HG02973 (cell line): ENCODE measurements around the gene KCNC3.
A peak's percentile ranks its signal among the peaks of the same experiment; 100 is the strongest.

ENCODE experiments used
- ATAC-seq: cut with Tn5 transposase; IDR thresholded peaks from one replicate; pipeline ENCODE4 v1.9.1; 2021; ENCODE audit warnings: moderate library complexity; ENCODE audit not compliant: unreplicated experiment

Gene KCNC3

DNA sequence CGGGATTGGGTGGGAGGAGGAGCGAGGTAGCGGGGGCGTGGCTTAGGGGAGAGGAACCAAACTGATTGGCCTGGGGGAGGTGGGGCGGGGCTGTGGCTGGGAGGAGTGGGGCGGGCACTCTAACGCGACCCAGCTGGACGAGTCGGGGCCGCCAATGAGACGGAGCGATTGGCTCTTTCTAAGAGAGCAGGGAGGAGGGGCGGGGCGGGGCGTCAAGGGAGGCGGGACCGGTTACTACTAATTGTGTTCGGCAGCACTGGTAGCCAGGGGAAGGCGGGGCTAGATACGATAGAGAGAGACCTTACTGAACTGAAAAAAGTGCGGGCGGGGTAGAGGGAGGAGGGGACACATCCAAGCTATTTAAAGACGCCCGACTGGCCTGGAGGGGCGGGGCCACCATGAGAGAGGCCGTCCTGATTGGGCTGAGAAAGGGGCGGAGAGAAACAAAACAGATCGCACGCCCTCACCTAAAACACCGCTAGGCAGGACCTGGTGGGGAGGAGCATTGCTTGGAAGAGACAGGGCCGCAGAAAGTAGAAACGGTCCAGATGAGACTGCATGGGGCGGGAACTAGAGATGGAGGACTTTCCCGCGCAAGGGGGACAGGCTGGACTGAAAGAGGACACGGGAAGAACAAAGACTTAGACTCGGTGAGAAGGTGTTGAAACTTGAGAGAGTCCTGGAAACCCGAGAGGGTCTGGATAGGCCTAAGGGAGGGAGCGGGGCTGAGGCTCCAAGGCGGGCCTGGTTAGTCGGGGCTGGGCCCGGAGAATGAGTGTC is at the start of gene KCNC3:
Gene KCNC3 (minus strand): TSS at position 232 of the 780 bp plus-strand sequence. CDS start 295 bp downstream, outside the sequence.
- peak; percentile 42 for ATAC-seq

DNA sequence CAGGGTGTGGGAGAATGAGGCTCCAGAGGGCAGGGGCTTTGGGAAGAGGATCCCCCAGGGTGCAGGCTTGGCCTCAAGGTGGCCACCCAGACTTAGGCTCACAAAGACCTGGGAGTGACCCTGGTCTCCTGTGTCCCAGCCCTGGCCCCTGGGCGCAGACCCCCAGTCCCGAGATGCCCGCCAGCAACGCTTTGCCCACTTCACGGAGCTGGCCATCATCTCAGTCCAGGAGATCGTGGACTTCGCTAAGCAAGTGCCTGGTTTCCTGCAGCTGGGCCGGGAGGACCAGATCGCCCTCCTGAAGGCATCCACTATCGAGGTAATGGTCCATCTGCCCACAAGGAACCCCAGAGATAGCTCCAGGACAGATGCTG is 49.7 kb upstream of the KCNC3 start:
- no peak for ATAC-seq

DNA sequence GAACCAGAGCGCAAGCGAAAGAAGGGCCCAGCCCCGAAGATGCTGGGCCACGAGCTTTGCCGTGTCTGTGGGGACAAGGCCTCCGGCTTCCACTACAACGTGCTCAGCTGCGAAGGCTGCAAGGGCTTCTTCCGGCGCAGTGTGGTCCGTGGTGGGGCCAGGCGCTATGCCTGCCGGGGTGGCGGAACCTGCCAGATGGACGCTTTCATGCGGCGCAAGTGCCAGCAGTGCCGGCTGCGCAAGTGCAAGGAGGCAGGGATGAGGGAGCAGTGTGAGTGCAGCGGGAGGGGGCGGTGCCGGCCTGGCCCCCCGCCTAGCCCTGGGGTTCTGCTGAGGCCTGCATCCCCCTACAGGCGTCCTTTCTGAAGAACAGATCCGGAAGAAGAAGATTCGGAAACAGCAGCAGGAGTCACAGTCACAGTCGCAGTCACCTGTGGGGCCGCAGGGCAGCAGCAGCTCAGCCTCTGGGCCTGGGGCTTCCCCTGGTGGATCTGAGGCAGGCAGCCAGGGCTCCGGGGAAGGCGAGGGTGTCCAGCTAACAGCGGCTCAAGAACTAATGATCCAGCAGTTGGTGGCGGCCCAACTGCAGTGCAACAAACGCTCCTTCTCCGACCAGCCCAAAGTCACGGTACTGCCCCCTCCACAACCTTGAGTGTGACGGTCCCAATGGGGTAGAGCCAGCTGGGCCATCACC is 49.1 kb upstream of the KCNC3 start:
- ATAC-seq: no peak

DNA sequence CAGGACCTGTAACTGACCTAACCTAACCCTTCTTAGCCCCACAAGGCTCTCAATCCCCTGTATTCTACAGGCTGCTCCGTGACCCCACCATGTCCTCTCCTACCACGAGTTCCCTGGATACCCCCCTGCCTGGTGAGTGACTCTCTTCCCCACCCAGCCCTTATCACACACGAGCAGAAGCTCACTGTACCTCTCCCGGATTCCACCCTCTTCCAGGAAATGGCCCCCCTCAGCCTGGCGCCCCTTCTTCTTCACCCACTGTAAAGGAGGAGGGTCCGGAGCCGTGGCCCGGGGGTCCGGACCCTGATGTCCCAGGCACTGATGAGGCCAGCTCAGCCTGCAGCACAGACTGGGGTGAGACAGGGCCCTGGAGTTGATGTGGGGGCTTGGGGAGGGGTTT is 48.3 kb upstream of the KCNC3 start:
- ATAC-seq: no peak

DNA sequence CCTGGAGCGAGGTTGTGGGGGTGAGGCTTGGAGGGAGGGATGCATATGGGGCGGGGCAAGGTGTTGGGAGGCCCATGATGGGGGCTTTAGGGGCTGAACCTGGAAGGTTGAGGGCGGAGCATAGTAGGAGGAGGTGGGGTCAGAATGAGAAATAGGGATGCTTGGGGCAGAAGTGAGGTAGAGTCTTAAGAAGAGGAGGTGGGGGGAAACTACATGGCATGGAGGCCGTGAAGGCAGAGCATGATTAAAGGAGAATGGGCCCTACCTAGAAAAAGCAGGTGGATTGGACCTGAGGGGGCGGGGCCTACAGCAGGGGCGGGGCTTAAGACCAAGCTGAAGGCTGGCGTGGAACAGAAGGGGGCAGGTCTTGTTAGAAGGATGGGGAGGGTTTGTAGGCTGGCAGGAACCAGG is 47.9 kb upstream of the KCNC3 start:
- no peak for ATAC-seq

DNA sequence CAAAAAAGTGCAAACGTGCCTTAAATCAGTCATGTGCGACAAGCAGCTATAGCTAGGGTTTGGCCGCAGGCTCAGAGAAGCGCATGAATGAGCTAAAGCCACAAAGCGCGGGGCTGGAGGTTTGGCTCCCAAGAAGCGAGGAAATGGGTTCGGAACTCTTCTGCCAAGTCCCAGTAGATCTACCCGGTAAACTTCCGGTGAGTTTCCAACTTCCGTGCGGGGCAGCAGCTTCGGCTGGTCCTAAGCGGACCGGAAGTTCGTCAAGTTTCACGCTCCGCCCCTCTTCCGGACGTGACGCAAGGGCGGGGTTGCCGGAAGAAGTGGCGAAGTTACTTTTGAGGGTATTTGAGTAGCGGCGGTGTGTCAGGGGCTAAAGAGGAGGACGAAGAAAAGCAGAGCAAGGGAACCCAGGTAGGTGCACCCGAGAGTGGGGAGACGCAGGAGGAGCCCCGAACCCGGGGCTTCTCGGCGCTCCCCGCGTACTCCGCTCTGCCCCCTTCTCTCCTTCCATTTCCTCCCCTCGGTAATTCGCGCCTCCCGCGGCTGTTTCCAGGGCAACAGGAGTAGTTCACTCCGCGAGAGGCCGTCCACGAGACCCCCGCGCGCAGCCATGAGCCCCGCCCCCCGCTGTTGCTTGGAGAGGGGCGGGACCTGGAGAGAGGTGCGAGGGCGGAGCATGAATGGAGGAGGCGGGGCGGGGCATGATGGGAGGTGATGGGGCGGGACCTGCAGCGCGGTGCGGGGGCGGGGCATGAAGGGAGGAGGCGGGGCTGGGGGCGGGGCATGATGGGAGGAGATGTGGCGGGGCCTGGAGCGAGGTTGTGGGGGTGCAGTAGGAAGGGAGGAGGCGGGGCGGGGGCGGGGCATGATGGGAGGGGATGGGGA is 47.2 kb upstream of the KCNC3 start, which contains the start of gene NR1H2:
Gene NR1H2 (plus strand): TSS at position 292 of the 885 bp plus-strand sequence. CDS start 1,149 bp downstream, outside the sequence.
- peak; percentile 73 for ATAC-seq

DNA sequence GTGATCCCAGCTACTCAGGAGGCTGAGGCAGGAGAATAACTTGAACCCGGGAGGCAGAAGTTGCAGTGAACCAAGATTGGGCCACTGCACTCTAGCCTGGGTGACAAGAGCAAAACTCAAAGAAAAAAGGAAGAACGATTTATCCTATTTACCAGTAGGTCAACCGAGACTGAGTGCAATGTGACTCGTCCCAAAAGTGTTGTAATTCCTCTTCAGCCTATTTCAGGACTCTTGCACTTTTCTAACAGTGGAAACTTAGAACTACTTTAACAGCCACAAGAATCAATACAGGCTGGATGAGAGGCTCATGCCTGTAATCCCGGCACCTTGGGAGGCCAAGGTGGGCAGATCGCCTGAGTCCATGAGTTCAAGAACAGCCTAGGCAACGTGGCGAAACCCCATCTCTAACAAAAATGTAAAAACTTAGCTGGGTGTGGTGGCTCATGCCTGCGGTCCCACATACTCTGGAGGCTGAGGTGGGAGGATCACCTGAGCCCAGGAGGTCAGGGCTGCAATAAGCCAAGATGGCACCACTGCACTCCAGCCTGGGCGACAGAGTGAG is 42.8 kb upstream of the KCNC3 start:
- no peak for ATAC-seq

DNA sequence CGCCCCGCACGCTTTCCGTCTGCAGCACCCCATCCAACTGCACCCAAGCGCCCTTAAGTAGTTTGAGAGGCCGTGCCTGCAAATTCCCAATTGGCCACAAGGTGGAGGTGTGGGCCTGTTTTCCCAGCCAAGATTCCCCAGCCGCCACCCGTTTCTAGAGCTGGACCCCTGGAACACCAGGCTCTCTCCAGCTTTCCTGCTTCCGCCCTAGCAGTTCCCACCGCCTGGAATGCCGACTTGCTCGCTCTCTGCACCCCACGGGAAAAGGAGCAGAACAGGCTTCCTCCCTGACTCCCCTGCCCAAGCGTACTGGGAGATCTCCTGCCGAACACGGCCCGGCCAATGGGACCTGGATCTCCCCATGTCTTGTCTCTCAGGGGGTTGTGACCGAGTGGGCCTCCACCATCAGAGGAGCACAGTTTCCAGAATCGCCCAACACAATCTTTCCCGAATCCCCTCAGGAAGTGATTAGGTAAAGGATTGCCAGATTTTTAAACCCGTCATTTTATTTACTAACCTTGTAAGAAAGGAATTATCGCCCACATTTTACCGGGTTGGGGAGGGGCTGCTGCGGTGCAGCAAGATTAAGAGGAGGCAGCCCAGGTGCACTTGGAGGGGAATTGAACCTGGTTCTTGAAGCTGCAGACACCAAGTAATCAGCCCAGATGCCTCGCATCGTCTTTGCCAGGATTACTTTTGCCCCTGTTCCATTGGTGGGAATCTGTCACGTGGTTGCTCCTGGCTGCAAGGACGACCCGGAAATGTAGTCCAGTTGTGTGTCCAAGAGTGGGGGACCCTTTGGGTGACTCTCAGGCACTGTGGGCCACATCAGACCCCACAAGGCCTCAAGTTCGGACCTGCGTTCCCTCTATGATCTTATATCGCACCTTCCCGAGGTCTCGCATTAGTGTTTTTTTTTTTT is 39.7 kb upstream of the KCNC3 start:
- no peak for ATAC-seq

DNA sequence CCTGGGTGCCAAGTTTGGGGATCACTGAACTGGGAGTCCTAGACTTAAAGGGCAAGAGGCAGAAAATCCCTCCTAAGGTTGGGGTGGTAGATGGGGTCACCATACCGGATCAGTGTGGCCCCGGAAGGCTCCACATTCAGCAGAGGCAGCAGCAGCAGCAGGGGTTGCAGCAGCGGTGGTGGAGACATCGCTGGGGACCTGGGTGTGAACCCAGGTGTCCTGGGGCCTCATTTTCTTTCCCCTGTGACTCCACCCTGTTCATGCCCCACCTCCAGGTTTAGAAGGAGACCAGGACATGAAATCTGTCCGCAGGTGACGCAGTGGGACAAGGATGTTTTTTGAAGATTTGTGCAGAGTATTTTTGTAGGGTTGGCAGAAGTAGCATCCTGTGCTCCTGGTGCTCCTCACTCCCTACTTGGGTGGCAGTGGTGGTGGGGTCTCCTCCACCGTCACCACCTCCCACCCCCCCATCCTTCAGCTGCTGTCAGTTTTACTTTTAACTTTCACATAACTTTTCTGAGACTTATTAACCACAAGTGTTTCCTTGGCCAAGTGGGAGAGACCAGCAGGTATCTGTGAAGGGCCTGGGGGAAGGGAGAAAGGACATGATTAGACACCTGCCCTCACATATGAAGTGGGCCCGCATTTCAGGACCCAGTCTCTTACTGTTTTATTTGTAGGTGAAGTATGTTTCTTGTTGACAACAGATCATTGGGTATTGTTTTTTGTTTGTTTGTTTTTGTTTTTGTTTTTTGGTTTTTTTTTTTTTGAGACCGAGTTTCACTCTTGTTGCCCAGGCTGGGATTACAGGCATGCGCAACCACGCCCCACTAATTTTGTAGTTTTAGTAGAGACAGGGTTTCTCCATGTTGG is 36.5 kb upstream of the KCNC3 start, which contains the start of gene NAPSA:
Gene NAPSA (minus strand): TSS at position 206 of the 873 bp plus-strand sequence. CDS start 18 bp downstream, at position 188.
- no peak for ATAC-seq

DNA sequence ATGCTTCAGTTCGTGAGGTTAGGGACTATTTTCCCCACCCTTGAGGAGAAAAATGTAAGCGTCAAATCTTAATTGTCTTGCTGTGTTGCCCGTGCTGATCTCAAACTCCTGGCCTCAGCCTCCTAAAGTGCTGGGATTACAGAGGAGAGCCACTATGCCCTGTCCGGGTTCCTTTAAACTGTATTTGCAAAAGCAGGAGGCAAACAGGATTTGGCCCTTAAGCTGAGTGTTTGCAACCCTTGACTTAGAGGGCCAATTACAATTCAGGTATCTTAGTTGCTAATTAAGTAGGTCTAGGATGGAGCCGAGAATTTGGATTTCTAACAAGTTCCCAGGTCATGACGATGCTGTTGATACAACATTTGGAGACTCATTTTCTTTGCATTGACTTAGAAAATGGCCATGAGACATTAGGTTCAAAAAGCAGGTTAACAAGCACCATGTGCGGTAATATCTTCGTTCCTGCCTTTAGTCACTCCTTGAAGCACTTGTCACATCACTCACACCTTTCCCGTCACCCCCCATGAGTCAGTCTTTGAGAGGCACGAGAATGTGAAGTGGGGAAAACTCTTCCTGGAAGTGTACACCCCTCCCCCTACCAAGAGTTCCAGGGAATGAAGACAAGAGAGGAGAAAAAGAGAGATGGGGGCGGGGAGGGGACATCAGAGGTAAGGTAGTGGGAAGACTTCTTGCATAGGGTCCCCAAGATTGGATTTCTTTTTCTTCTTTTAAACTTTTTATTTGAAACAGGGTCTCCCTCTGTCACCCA is 33.7 kb upstream of the KCNC3 start:
- no peak for ATAC-seq

DNA sequence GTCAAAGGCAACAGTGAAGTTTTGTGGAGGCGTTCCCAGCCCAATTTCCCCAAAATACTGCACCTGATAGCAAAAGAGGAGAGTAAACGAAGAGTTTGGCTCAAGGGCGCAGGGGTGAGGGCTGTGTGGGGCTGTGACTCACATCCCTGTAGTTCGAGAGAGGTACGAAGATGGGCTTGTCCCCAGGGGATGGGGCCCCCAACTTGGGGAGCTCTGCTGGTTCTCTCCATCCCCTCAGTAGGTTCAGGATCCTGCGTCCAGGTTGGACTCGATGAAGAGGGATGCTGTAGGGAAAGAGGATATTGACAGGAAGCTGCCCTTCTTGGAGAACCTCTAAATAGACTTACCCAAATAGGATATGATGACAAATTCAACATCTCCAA is 32.8 kb upstream of the KCNC3 start:
- ATAC-seq: no peak

DNA sequence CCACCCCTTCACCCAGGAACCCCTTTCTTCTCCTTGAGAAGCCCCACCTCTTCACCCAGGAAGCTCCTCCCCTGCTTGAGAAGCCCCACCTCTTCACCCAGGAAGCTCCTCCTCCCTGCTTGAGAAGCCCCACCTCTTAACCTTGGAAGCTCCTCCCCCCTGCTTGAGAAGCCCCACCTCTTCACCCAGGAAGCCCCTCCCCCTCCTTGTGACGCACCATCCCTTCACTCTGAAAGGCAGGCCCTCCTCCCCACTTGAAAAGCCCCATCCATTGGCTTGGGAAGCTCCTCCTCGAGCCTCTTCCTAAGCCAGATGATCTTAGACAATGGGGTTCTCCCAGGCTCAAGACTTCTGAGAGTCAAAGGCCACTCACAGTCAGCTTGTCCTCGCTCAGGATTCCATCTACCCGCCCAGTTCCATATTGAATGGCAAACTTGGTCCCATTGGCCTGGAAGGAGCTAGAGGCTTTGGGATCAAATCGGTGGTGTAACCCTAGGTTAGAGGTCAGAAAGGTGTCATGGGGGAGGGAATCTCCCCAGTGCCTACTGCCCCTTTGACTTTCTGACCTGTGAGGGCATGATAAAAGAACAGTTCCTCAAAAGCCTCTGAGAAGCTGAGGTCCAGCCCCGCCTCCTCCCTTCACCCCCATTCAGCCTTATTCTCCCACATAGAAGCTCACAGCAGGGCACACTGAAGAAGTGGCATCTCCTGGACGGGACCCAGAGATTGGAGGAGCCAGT is 32.3 kb upstream of the KCNC3 start:
- no peak for ATAC-seq

DNA sequence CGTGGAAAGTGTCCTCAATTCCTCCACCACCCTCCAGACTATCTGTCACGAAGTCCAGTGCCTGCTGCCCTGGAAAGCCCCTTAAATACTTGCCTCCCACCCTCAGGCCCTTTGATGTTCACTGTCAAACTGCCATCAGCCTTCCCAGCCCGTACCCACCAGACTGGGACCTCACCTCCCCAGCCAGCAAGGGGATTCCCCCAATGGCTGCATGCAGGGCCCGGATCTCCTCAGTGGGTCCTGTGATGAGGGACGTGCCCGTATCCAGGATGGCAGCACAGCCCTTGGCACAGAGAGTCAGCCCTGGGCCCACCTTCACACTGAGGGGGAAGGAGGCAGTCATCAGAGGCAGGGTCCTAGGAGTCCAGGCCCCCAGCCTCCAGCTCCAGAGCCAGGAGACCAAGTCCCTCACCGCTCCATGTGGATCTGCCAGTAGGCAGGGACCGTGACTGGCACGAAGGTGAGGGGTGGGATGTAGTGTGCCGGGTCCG is 30.2 kb upstream of the KCNC3 start:
- no peak for ATAC-seq

DNA sequence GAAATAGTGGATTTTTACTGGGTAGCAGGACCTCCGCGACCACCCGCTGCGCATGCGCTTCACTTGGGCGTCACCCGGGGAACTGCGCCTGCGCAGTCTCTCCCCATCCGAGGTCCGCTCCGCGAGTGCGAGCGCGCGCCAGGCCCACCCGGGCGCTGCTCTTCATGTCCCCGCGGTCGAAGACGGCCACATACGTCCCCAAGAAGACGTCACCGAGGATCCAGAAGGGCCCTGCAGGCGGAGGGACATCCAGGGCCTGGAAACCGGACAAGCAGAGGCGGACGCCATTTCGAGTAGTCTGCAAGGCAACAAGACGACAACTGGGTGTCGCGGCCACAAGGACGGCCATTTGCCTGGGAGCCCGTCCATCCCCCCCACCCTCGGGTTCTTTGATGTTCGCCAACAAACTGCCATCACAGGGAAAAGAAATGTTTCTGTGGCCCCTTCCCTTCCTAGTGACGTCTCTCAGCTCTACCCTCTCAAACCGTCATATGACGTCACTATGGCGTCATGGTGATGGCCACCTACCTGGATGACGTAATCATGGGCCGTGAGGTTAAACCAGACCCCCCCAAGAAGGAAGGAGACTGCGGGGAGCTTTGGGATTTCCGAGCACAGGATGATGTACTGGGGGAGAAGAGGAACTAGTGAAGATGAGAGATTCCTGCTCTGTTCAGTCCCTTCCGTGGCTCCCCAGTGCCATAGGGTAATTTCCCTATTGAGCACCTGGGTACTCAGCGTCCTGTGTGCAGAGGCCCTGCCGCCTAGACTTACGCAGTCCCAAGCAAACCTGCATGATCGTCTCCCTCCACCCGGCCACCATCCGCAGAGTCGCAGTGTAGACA is 29.5 kb upstream of the KCNC3 start:
- no peak for ATAC-seq

DNA sequence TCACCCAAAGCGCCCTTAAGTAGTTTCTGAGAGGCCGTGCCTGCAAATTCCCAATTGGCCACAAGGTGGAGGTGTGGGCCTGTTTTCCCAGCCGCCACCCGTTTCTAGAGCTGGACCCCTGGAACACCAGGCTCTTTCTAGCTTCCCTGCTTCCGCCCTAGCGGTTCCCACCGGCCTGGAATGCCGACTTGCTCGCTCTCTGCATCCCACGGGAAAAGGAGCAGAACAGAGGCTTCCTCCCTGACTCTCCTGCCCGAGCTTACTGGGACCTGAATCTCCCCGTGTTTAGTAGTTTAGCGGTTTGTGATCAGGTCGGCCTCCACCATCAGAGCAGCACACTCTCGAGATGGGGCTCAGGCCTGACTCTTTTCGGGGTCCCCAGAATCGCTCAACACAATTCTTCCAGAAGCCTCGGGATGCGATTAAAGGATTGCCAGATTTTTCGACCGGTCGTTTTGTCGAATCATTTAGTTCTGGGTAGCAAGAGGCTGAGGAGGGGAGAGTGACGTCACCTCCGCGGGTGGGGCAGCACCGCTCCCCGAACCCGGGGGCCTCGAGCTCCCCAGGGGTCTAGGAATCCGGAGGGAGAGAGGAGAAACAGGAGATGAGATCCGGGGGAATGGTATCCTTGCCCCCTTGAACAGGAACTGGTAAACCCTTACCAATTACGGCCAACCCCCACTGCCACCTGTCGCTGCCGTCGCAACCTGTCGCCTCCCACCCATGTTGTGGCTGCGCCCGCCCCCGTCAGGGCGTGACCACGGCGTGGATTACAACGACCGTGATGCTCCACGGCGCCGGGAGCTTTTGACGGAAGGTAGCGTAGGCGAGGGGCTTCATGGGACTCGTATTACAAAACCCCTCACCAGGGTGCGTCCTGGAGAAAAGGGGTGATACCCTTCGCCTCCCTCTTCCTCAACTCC is 28.3 kb upstream of the KCNC3 start:
- peak; percentile 41 for ATAC-seq
